GM21717 (cell line): ENCODE results near the gene TPRG1.
A peak's percentile ranks its signal among the peaks of the same experiment; 100 is the strongest.

Experiments used
- ATAC-seq: cut with Tn5 transposase; IDR thresholded peaks from one replicate; pipeline ENCODE4 v1.9.1; 2021; ENCODE audit warnings: mild to moderate bottlenecking, moderate library complexity; ENCODE audit not compliant: unreplicated experiment

The TPRG1 gene

GRCh38 chr3:189276444-189277219 lies 104.9 kb downstream of the TPRG1 start:
- ATAC-seq = no peak

GRCh38 chr3:189277711-189278110 lies 105.9 kb downstream of the TPRG1 start:
- ATAC-seq = no peak

GRCh38 chr3:189278221-189278620 lies 106.5 kb downstream of the TPRG1 start:
- ATAC-seq = no peak

- no peak for ATAC-seq
These were observed 110.4 kb downstream of the TPRG1 start for GRCh38 chr3:189282189-189282588.

- ATAC-seq = no peak
These were observed 111.0 kb downstream of the TPRG1 start for GRCh38 chr3:189282741-189283140.

- ATAC-seq = no peak
These were observed 114.4 kb downstream of the TPRG1 start for GRCh38 chr3:189286188-189286587.

- ATAC-seq = no peak
These were observed 115.1 kb downstream of the TPRG1 start for GRCh38 chr3:189286916-189287315.

- ATAC-seq = peak; percentile 97
These were observed 116.8 kb downstream of the TPRG1 start for GRCh38 chr3:189288348-189289235.

- no peak for ATAC-seq
These were observed 117.5 kb downstream of the TPRG1 start for GRCh38 chr3:189289251-189289650.

GRCh38 chr3:189292667-189293484 lies 121.1 kb downstream of the TPRG1 start:
- ATAC-seq = no peak

- no peak for ATAC-seq
These were observed 122.9 kb downstream of the TPRG1 start for GRCh38 chr3:189294649-189295048.

GRCh38 chr3:189295089-189295488 lies 123.3 kb downstream of the TPRG1 start:
- ATAC-seq = no peak

GRCh38 chr3:189297932-189298331 lies 126.2 kb downstream of the TPRG1 start:
- no peak for ATAC-seq

- ATAC-seq = no peak
These were observed 127.0 kb downstream of the TPRG1 start for GRCh38 chr3:189298469-189299375.

GRCh38 chr3:189300345-189300744 lies 128.6 kb downstream of the TPRG1 start:
- ATAC-seq = no peak

- ATAC-seq = no peak
These were observed 129.7 kb downstream of the TPRG1 start for GRCh38 chr3:189301479-189301878.

GRCh38 chr3:189303584-189303983 lies 131.8 kb downstream of the TPRG1 start:
- ATAC-seq = no peak

- no peak for ATAC-seq
These were observed 132.9 kb downstream of the TPRG1 start for GRCh38 chr3:189304465-189305351.

GRCh38 chr3:189305412-189305811 lies 133.6 kb downstream of the TPRG1 start:
- no peak for ATAC-seq
